MM.1S (cell line): ENCODE results near the gene AP5Z1.

Experiments
- DNase-seq: peaks from one replicate; pipeline ENCODE4 v3.0.0-alpha.2; 2015
- H2AFZ ChIP-seq: fragments of 300-600 bp; sonication (generic); 2 replicates; pipeline ENCODE4 v1.6.0; 2016; ENCODE audit warnings: antibody characterized with exemption, low read length
- H3F3A ChIP-seq: fragments of 300-600 bp; sonication (generic); 2 replicates; pipeline ENCODE4 v1.6.1; 2016; ENCODE audit warnings: mild to moderate bottlenecking, antibody characterized with exemption, low read length, moderate library complexity, mixed read lengths; ENCODE audit not compliant: insufficient read depth
- H3K27ac ChIP-seq: fragments of 300-600 bp; sonication (generic); 2 replicates; pipeline ENCODE4 v1.5.1; 2016; ENCODE audit warnings: mild to moderate bottlenecking, low read length
- H3K27me3 ChIP-seq: fragments of 300-600 bp; sonication (generic); replicated peaks from 2 replicates; pipeline ENCODE4 v1.6.0; 2016; ENCODE audit warnings: low read length; ENCODE audit not compliant: insufficient read depth
- H3K36me3 ChIP-seq: fragments of 300-600 bp; sonication (generic); replicated peaks from 2 replicates; pipeline ENCODE4 v1.6.1; 2016; ENCODE audit warnings: mild to moderate bottlenecking, low read length, mixed read lengths; ENCODE audit not compliant: insufficient read depth
- H3K4me1 ChIP-seq: fragments of 300-600 bp; sonication (generic); 2 replicates; pipeline ENCODE4 v1.6.1; 2016; ENCODE audit warnings: low read length, mixed read lengths
- H3K4me2 ChIP-seq: fragments of 300-600 bp; sonication (generic); 2 replicates; pipeline ENCODE4 v1.6.0; 2016; ENCODE audit warnings: low read depth, low read length
- H3K4me3 ChIP-seq: fragments of 300-600 bp; sonication (generic); 2 replicates; pipeline ENCODE4 v1.5.1; 2016; ENCODE audit warnings: low read length, mixed read lengths
- H3K79me2 ChIP-seq: fragments of 300-600 bp; sonication (generic); 2 replicates; pipeline ENCODE4 v1.6.1; 2016; ENCODE audit warnings: mixed run types, low read length, mixed read lengths
- H3K9ac ChIP-seq: fragments of 300-600 bp; sonication (generic); 2 replicates; pipeline ENCODE4 v1.6.1; 2016; ENCODE audit warnings: low read length, mixed read lengths
- H3K9me2 ChIP-seq: fragments of 300-600 bp; sonication (generic); replicated peaks from 2 replicates; pipeline ENCODE4 v1.6.1; 2016; ENCODE audit warnings: mild to moderate bottlenecking, low read length, mixed read lengths; ENCODE audit not compliant: insufficient read depth
- H3K9me3 ChIP-seq: fragments of 300-600 bp; sonication (generic); replicated peaks from 2 replicates; pipeline ENCODE4 v1.6.1; 2016; ENCODE audit warnings: mild to moderate bottlenecking, low read length, mixed read lengths; ENCODE audit not compliant: insufficient read depth
- H4K20me1 ChIP-seq: fragments of 300-600 bp; sonication (generic); 2 replicates; pipeline ENCODE4 v1.6.1; 2016; ENCODE audit warnings: mild to moderate bottlenecking, low read length, moderate library complexity, mixed read lengths; ENCODE audit not compliant: insufficient read depth
- EZH2 ChIP-seq: fragments of 300-600 bp; sonication (generic); optimal IDR thresholded peaks from 2 replicates; pipeline ENCODE3; 2017; ENCODE audit warnings: low read depth, mild to moderate bottlenecking, antibody characterized with exemption, low read length, mixed read lengths
- EZH2phosphoT487 ChIP-seq: fragments of 300-600 bp; sonication (generic); IDR thresholded peaks from 2 replicates; pipeline ENCODE4 v1.6.1; 2018; ENCODE audit warnings: antibody characterized with exemption, low read length
- TF ChIP-seq, protein P1 (sequence below): fragments of 300-600 bp; sonication (generic); IDR thresholded peaks from 2 replicates; pipeline ENCODE4 v1.5.1; 2016; ENCODE audit warnings: antibody characterized with exemption, low read length, mixed read lengths

AP5Z1 gene

DNA sequence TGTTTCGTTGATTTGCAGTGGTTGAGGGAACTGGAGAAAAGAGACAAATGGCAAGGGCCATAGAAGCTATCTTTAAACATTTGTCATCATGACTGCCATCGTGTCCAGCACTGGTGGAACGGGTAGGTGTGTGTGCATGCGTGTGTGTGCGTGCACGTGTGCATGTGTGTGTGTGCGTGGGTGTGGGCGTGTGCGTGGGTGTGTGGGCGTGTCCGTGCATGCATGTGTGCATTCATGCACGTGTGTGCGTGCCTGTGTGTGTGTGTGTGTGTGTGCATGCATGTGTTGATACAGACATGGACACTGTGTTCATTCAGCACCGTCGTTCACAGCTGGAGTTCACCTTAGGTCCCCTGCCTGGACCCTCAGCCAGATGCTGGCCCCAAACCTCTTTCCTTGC, 38.1 kb upstream of the AP5Z1 start:
- Histone ChIP-seq H2AFZ (no peak overlapping the region), H3K9me2 (no peaks in the 10 kb centered on the region), H3K9me3 (no peaks in the 10 kb centered on the region), H3K4me3 (no peak overlapping the region), H3K27me3 (no peaks in the 10 kb centered on the region), H3F3A (peaks cover 17% of the 10 kb centered on the region), H3K27ac (no peak overlapping the region), H3K4me1 (no peaks in the 10 kb centered on the region), H4K20me1 (no peaks in the 10 kb centered on the region), H3K79me2 (peaks cover 74% of the 10 kb centered on the region), H3K36me3 (no peaks in the 10 kb centered on the region), H3K9ac (no peak overlapping the region), H3K4me2 (no peak overlapping the region)
- TF ChIP-seq EZH2phosphoT487 = no peak
- TF ChIP-seq EZH2 = no peak
- TF ChIP-seq, protein P1, sequence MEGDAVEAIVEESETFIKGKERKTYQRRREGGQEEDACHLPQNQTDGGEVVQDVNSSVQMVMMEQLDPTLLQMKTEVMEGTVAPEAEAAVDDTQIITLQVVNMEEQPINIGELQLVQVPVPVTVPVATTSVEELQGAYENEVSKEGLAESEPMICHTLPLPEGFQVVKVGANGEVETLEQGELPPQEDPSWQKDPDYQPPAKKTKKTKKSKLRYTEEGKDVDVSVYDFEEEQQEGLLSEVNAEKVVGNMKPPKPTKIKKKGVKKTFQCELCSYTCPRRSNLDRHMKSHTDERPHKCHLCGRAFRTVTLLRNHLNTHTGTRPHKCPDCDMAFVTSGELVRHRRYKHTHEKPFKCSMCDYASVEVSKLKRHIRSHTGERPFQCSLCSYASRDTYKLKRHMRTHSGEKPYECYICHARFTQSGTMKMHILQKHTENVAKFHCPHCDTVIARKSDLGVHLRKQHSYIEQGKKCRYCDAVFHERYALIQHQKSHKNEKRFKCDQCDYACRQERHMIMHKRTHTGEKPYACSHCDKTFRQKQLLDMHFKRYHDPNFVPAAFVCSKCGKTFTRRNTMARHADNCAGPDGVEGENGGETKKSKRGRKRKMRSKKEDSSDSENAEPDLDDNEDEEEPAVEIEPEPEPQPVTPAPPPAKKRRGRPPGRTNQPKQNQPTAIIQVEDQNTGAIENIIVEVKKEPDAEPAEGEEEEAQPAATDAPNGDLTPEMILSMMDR = no peak
- no peak for DNase-seq

DNA sequence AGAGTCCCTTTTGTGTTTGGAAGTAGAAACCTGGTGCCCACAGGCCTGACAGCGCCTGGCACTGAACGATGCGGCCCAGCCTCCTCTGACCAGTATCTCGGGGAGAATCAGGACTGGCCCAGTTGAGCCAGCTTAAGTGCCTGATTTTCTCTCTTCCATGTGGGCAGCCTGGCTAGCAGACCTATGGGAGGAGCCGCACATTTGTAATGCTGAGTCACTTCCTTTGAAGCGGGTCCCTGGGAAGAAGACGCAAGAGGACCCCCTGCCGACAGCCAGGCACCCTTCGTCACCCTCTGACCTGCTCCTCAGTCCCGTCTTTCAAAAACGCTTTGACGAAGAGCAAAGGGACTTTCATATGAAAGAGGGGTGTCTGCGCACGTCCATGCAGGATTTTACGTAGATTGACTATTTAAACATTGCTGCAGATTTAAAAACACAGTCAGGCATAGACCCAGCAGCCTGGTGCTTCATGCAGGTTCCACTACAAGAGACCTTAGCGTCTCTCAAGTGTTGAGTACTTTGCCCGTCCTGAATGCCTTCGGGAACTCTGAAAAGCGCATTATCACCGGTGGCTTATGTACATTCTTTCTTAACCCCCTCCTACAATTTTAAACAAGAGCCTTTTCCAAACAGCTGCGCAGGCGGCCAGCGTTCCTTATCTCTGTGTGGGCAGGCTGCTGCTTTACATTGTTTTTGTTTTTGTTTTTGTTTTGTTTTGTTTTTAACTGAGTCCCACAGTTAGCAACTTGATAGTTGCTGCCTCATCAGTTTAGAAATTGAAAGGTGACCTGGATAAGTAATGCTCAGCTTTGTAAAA, 36.5 kb upstream of the AP5Z1 start:
- Histone ChIP-seq H3K27me3 (no peaks in the 10 kb centered on the region), H3K9ac (peak overlapping the region; percentile 55), H2AFZ (no peak overlapping the region), H3F3A (peaks cover 18% of the 10 kb centered on the region), H3K79me2 (peaks cover 72% of the 10 kb centered on the region), H3K4me3 (peak overlapping the region; percentile 37), H3K4me2 (peak overlapping the region; percentile 71), H3K4me1 (peaks cover 7% of the 10 kb centered on the region), H4K20me1 (no peaks in the 10 kb centered on the region), H3K9me2 (no peaks in the 10 kb centered on the region), H3K9me3 (no peaks in the 10 kb centered on the region), H3K27ac (peak overlapping the region; percentile 72), H3K36me3 (0 out of 2 replicates have a peak, but pooled peaks cover 2% of the 10 kb centered on the region)
- DNase-seq = peak; percentile 29
- TF ChIP-seq EZH2phosphoT487 (no peak), EZH2 (no peak)
- TF ChIP-seq, protein P1 = no peak

DNA sequence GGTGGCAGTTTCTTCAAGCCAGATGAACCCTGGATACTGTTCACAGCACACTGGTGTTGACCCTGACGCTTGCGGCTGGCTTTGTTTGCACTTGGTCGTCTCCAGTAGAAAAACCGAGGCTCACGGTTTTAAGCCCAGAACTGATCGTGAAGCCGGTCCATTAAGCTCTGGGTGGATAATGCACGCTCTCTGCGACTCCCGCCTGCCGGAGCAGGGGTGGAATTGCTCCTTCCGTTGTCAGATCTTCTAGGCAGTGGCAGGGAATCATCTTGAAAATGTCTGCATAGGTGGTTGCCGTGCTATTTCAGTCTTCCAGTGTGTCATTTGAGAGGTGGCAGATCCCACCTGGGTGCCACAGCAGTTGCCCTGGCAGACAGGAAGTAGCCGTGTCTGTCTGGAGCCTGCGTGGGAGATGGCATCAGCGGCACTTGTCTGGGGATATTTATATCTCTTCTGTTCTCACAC, 35.9 kb upstream of the AP5Z1 start:
- peaks cover 25% of the 10 kb centered on the region for H3F3A ChIP-seq
- no peak for TF ChIP-seq EZH2
- TF ChIP-seq, protein P1 = peak; percentile 33
- H3K9me3 ChIP-seq = no peaks in the 10 kb centered on the region
- H2AFZ ChIP-seq = no peak overlapping the region
- H3K27ac ChIP-seq = peak overlapping the region; percentile 72
- peak overlapping the region; percentile 71 for H3K4me2 ChIP-seq
- peak overlapping the region; percentile 55 for H3K9ac ChIP-seq
- H3K36me3 ChIP-seq = 0 out of 2 replicates have a peak, but pooled peaks cover 2% of the 10 kb centered on the region
- H3K79me2 ChIP-seq = peaks cover 66% of the 10 kb centered on the region
- no peaks in the 10 kb centered on the region for H4K20me1 ChIP-seq
- H3K4me3 ChIP-seq = peak overlapping the region; percentile 37
- H3K4me1 ChIP-seq = peaks cover 14% of the 10 kb centered on the region
- no peaks in the 10 kb centered on the region for H3K27me3 ChIP-seq
- H3K9me2 ChIP-seq = no peaks in the 10 kb centered on the region
- peak; percentile 42 for DNase-seq
